A673 (cell line): Measurements from ENCODE around the gene ADGB.

Source experiments
- CTCF ChIP-seq: fragments of 300-800, 200-600 bp; sonication (generic); conservative IDR thresholded peaks from 2 replicates; pipeline ENCODE4 v1.5.1; 2017; ENCODE audit warnings: low read depth, mild to moderate bottlenecking, antibody characterized with exemption, low read length, moderate library complexity, mixed read lengths
- EZH2 ChIP-seq: fragments of 200-600 bp; sonication (generic); IDR thresholded peaks from 2 replicates; pipeline ENCODE4 v1.6.1; 2017; ENCODE audit warnings: borderline replicate concordance, low read depth, mild to moderate bottlenecking, mixed read lengths, antibody characterized with exemption, low read length; ENCODE audit not compliant: poor library complexity, severe bottlenecking

GRCh38 chr6:146859206-146859605 lies 260.4 kb downstream of the ADGB start:
- no peak for TF ChIP-seq CTCF
- TF ChIP-seq EZH2, result no peak
